ENCODE results near the gene REST.

GRCh38 chr4:56937262-56937661 is 29.6 kb downstream of the REST start:
- TF ChIP-seq POLR2AphosphoS5 (IDR thresholded peaks at IDR 0.05; ENCODE audit: borderline replicate concordance, low read depth, low read length) (no peak), EZH2 (IDR thresholded peaks at IDR 0.05) (no peak)
